Measurements from ENCODE around the gene THUMPD3.
A peak's percentile ranks its signal among the peaks of the same experiment; 100 is the strongest.

The THUMPD3 gene

GRCh38 chr3:9397332-9397905 lies 34.6 kb downstream of the THUMPD3 start, which contains the start of gene SETD5:
TSS of gene SETD5 (plus strand) at chr3:9397615. CDS start at chr3:9428939, 31,324 bp downstream.
- DNase-seq (ENCODE audit: low read depth) = peak; percentile 99

- DNase-seq (ENCODE audit: low read depth) = peak; percentile 20
Measured at GRCh38 chr3:9397906-9398699, 35.2 kb downstream of the THUMPD3 start.

- no peak for DNase-seq (ENCODE audit: low read depth)
Measured at GRCh38 chr3:9398700-9399336, 36.0 kb downstream of the THUMPD3 start.

GRCh38 chr3:9399337-9399703 lies 36.5 kb downstream of the THUMPD3 start:
- no peak for DNase-seq (ENCODE audit: low read depth)

GRCh38 chr3:9399746-9400145 lies 36.9 kb downstream of the THUMPD3 start:
- no peak for DNase-seq (ENCODE audit: low read depth)

GRCh38 chr3:9400616-9401015 lies 37.8 kb downstream of the THUMPD3 start:
- DNase-seq (ENCODE audit: low read depth) = no peak

- DNase-seq (ENCODE audit: low read depth) = no peak
Measured at GRCh38 chr3:9401986-9402385, 39.1 kb downstream of the THUMPD3 start.

GRCh38 chr3:9402410-9403228 lies 39.8 kb downstream of the THUMPD3 start:
- no peak for DNase-seq (ENCODE audit: low read depth)

- no peak for DNase-seq (ENCODE audit: low read depth)
Measured at GRCh38 chr3:9403463-9403862, 40.6 kb downstream of the THUMPD3 start.

- DNase-seq (ENCODE audit: low read depth) = no peak
Measured at GRCh38 chr3:9404680-9405079, 41.8 kb downstream of the THUMPD3 start.

GRCh38 chr3:9405756-9406155 lies 42.9 kb downstream of the THUMPD3 start:
- DNase-seq (ENCODE audit: low read depth) = no peak

- no peak for DNase-seq (ENCODE audit: low read depth)
Measured at GRCh38 chr3:9406856-9407626, 44.2 kb downstream of the THUMPD3 start.

GRCh38 chr3:9408061-9408460 lies 45.2 kb downstream of the THUMPD3 start:
- no peak for DNase-seq (ENCODE audit: low read depth)

GRCh38 chr3:9408546-9408945 lies 45.7 kb downstream of the THUMPD3 start:
- no peak for DNase-seq (ENCODE audit: low read depth)

- DNase-seq (ENCODE audit: low read depth) = no peak
Measured at GRCh38 chr3:9409981-9410854, 47.4 kb downstream of the THUMPD3 start.

GRCh38 chr3:9411302-9411701 lies 48.4 kb downstream of the THUMPD3 start:
- no peak for DNase-seq (ENCODE audit: low read depth)

GRCh38 chr3:9412293-9412692 lies 49.4 kb downstream of the THUMPD3 start:
- DNase-seq (ENCODE audit: low read depth) = no peak

- DNase-seq (ENCODE audit: low read depth) = no peak
Measured at GRCh38 chr3:9414826-9415225, 52.0 kb downstream of the THUMPD3 start.

GRCh38 chr3:9415485-9416138 lies 52.8 kb downstream of the THUMPD3 start:
- no peak for DNase-seq (ENCODE audit: low read depth)

- DNase-seq (ENCODE audit: low read depth) = no peak
Measured at GRCh38 chr3:9416139-9416780, 53.4 kb downstream of the THUMPD3 start.
